Kidney (tissue), 14 donors: ENCODE measurements around the gene RHOA. TPM values are rescaled to one million over a fixed set of nuclear protein-coding genes. Genes with fewer than 3 reads are reported as not detected.
A peak's percentile ranks its signal among the peaks of the same experiment; 100 is the strongest.

Experiments
- DNase-seq, 5 donors: peaks; one replicate each; pipeline ENCODE4 v3.0.0-alpha.2; 2013 to 2020
- FAIRE-seq: peaks from 2 replicates; lab custom pipeline; 2012; peaks lifted over from hg19 to GRCh38; lab: Jason Lieb, UNC
- H3K27ac ChIP-seq, 2 donors: one replicate each; pipeline ENCODE4 v1.7.0; 2013; ENCODE audit warnings: low read depth in 2 of 2, low read length in 2 of 2, inconsistent platforms in 1 of 2
- H3K27me3 ChIP-seq: one replicate; pipeline ENCODE4 v1.7.1; 2013; ENCODE audit warnings: low read length, inconsistent platforms; ENCODE audit not compliant: control insufficient read depth, insufficient read depth
- H3K36me3 ChIP-seq, 3 donors: one replicate each; pipeline versions ENCODE4 v1.7.0 to v1.7.1; 2013; ENCODE audit warnings: low read length in 3 of 3, control low read depth in 1 of 3, inconsistent platforms in 1 of 3; ENCODE audit not compliant: insufficient read depth in 3 of 3, control insufficient read depth in 2 of 3
- H3K4me1 ChIP-seq, 3 donors: one replicate each; pipeline versions ENCODE4 v1.7.0 to v1.7.1; 2013; ENCODE audit warnings: low read length in 3 of 3, inconsistent platforms in 1 of 3, low read depth in 1 of 3; ENCODE audit not compliant: control insufficient read depth in 2 of 3, insufficient read depth in 2 of 3
- H3K4me3 ChIP-seq, 3 donors: one replicate each; pipeline versions ENCODE4 v1.7.0 to v1.8.1; 2013; ENCODE audit warnings: low read length in 3 of 3, control low read depth in 1 of 3, inconsistent platforms in 1 of 3
- H3K9ac ChIP-seq, 3 donors: one replicate each; pipeline versions ENCODE4 v1.7.0 to v1.7.1; 2013; ENCODE audit warnings: low read length in 3 of 3, control low read depth in 1 of 3, inconsistent platforms in 1 of 3
- H3K9me3 ChIP-seq, 3 donors: one replicate each; pipeline versions ENCODE4 v1.7.0 to v1.7.1; 2013; ENCODE audit warnings: low read length in 3 of 3, control low read depth in 1 of 3, inconsistent platforms in 1 of 3; ENCODE audit not compliant: control insufficient read depth in 2 of 3, insufficient read depth in 1 of 3
- CTCF ChIP-seq: IDR thresholded peaks from 3 replicates; pipeline ENCODE4 v1.5.1; 2012; ENCODE audit warnings: mild to moderate bottlenecking, moderate library complexity, borderline replicate concordance; ENCODE audit not compliant: insufficient read depth; ENCODE audit errors: extremely low read depth
- intact Hi-C: fragments of 100-400 bp; cut with DNase I; formaldehyde crosslinking; loops from one replicate; pipeline ENCODE4 v1.11.1; 2022
- polyA plus RNA-seq: library from polyadenylated mRNA; stranded (reverse); fragments of 350-450 nt; fragmentation: Illumina TruSeq; extraction: RNeasy Lipid Tissue Mini Kit (QIAGEN cat#74804); gene quantifications from one replicate; pipeline ENCODE4 v1.2.3, GENCODE V29; 2014; ENCODE audit warnings: low read depth, low replicate concordance; ENCODE audit not compliant: insufficient read depth
- total RNA-seq: library from RNA; stranded (reverse); fragmentation: NEBNext Ultra II Directional; extraction: Animal tissue kit (Norgen Biotek cat#: 25700); gene quantifications from one replicate; pipeline ENCODE4 v1.2.1, GENCODE V29; 2021
- donor health status: control.
- donor health status: control.
- donor health status: control.
- donor health status: control.
- donor health status: control.
- donor health status: DM: yes; HTN: yes; CAD: no.
- donor health status: Normal renal cell carcinoma (clear cell type).

The RHOA gene
- total and polyA plus RNA-seq, 2 donors from 2014 or later: 345 to 709 TPM

GRCh38 chr3:49327485-49327884 is 84.3 kb downstream of the RHOA start:
- Histone ChIP-seq H3K9me3 (no peaks in the 10 kb centered on the region), H3K4me3 (no peak overlapping the region), H3K4me1 (no peaks in the 10 kb centered on the region), H3K27ac (no peak overlapping the region), H3K27me3 (no peaks in the 10 kb centered on the region), H3K36me3 (peaks cover 4 to 43% (median 29%) of the 10 kb centered on the region in 3 donors), H3K9ac (no peak overlapping the region)
- TF ChIP-seq CTCF: no peak
- intact Hi-C loops: no loop called here
- FAIRE-seq: no peak
- peak in 1 of 5 donors; percentile 8 for DNase-seq

- FAIRE-seq (no peak), DNase-seq (no peak)
- no peak overlapping the region for H3K27ac ChIP-seq
- H3K4me3 ChIP-seq: no peak overlapping the region
- no peaks in the 10 kb centered on the region for H3K4me1 ChIP-seq
- no peak for TF ChIP-seq CTCF
- no peak overlapping the region for H3K9ac ChIP-seq
- no peaks in the 10 kb centered on the region for H3K9me3 ChIP-seq
- H3K27me3 ChIP-seq: no peaks in the 10 kb centered on the region
- intact Hi-C loops: no loop called here
- peaks cover 6 to 52% (median 35%) of the 10 kb centered on the region in 3 donors for H3K36me3 ChIP-seq
Observed at GRCh38 chr3:49324768-49325167, 87.0 kb downstream of the RHOA start.

GRCh38 chr3:49316696-49317457 is 94.9 kb downstream of the RHOA start:
- intact Hi-C loops: no loop called here
- peaks cover 2 to 29% (median 14%) of the 10 kb centered on the region in 3 donors for H3K36me3 ChIP-seq
- FAIRE-seq (no peak), DNase-seq (no peak)
- no peaks in the 10 kb centered on the region for H3K4me1 ChIP-seq
- no peak overlapping the region for H3K27ac ChIP-seq
- TF ChIP-seq CTCF: no peak
- no peaks in the 10 kb centered on the region for H3K27me3 ChIP-seq
- H3K4me3 ChIP-seq: no peak overlapping the region
- no peaks in the 10 kb centered on the region for H3K9me3 ChIP-seq
- no peak overlapping the region for H3K9ac ChIP-seq
